ENCODE results near the gene LRRC34. TPM values are rescaled to one million over a fixed set of nuclear protein-coding genes. Genes with fewer than 3 reads are reported as not detected.

LRRC34 gene
- total RNA-seq, 1 experiment from 2014 or later = not detected

- DNase-seq = no peak
- CTCF ChIA-PET = no interaction called here
- TF ChIP-seq CTCF (IDR thresholded peaks at IDR 0.05; ENCODE audit: unreplicated experiment) = no peak
- H3K36me3 Mint-ChIP-seq (ENCODE audit: insufficient read depth, unreplicated experiment) = no peaks in the 10 kb centered on the region
- H3K4me3 Mint-ChIP-seq (ENCODE audit: low read depth, unreplicated experiment) = no peak overlapping the region
- no peak overlapping the region for H3K27ac Mint-ChIP-seq (ENCODE audit: unreplicated experiment)
- no TSS peak for BruUV-seq (replicated peaks)
- H3K9me3 Mint-ChIP-seq (ENCODE audit: low read depth, unreplicated experiment) = no peaks in the 10 kb centered on the region
- H3K4me1 Mint-ChIP-seq (ENCODE audit: low read depth, unreplicated experiment) = peaks cover 24% of the 10 kb centered on the region
- H3K27me3 Mint-ChIP-seq (ENCODE audit: unreplicated experiment) = peaks cover 14% of the 10 kb centered on the region
- intact Hi-C loops (cut with micrococcal nuclease; ENCODE audit: unreplicated experiment) = no loop called here
Measured at GRCh38 chr3:169750665-169751064, 62.0 kb downstream of the LRRC34 start.

- Mint-ChIP-seq H3K4me3 (ENCODE audit: low read depth, unreplicated experiment) (no peak overlapping the region), H3K27me3 (ENCODE audit: unreplicated experiment) (peaks cover 14% of the 10 kb centered on the region), H3K27ac (ENCODE audit: unreplicated experiment) (no peak overlapping the region), H3K4me1 (ENCODE audit: low read depth, unreplicated experiment) (peaks cover 12% of the 10 kb centered on the region), H3K9me3 (ENCODE audit: low read depth, unreplicated experiment) (no peaks in the 10 kb centered on the region), H3K36me3 (ENCODE audit: insufficient read depth, unreplicated experiment) (no peaks in the 10 kb centered on the region)
- no peak for TF ChIP-seq CTCF (IDR thresholded peaks at IDR 0.05; ENCODE audit: unreplicated experiment)
- no TSS peak for BruUV-seq (replicated peaks)
- intact Hi-C loops (cut with micrococcal nuclease; ENCODE audit: unreplicated experiment) = loop anchor here (10.0 kb wide), 3 partner anchors 474 to 1234 kb away; no protein-coding TSS in a partner anchor
- DNase-seq = no peak
- CTCF ChIA-PET = no interaction called here
Measured at GRCh38 chr3:169748670-169749069, 64.0 kb downstream of the LRRC34 start.

- Mint-ChIP-seq H3K4me1 (ENCODE audit: low read depth, unreplicated experiment) (peaks cover 12% of the 10 kb centered on the region), H3K4me3 (ENCODE audit: low read depth, unreplicated experiment) (no peak overlapping the region), H3K36me3 (ENCODE audit: insufficient read depth, unreplicated experiment) (no peaks in the 10 kb centered on the region), H3K9me3 (ENCODE audit: low read depth, unreplicated experiment) (no peaks in the 10 kb centered on the region), H3K27me3 (ENCODE audit: unreplicated experiment) (peaks cover 14% of the 10 kb centered on the region), H3K27ac (ENCODE audit: unreplicated experiment) (no peak overlapping the region)
- no peak for DNase-seq
- CTCF ChIA-PET = no interaction called here
- intact Hi-C loops (cut with micrococcal nuclease; ENCODE audit: unreplicated experiment) = loop anchor here (10.0 kb wide), 3 partner anchors 472 to 1232 kb away; no protein-coding TSS in a partner anchor
- BruUV-seq (replicated peaks) = no TSS peak
- TF ChIP-seq CTCF (IDR thresholded peaks at IDR 0.05; ENCODE audit: unreplicated experiment) = no peak
Measured at GRCh38 chr3:169746924-169747323, 65.8 kb downstream of the LRRC34 start.

- peak; percentile 42 for TF ChIP-seq CTCF (IDR thresholded peaks at IDR 0.05; ENCODE audit: unreplicated experiment)
- peaks cover 12% of the 10 kb centered on the region for H3K4me1 Mint-ChIP-seq (ENCODE audit: low read depth, unreplicated experiment)
- CTCF ChIA-PET = interaction anchor here (0.5 to 2.4 kb wide), 5 partner anchors 75 to 882 kb away, joined by 3 to 10 read pairs (median 7); no protein-coding TSS in a partner anchor
- no peaks in the 10 kb centered on the region for H3K9me3 Mint-ChIP-seq (ENCODE audit: low read depth, unreplicated experiment)
- BruUV-seq (replicated peaks) = no TSS peak
- no peaks in the 10 kb centered on the region for H3K36me3 Mint-ChIP-seq (ENCODE audit: insufficient read depth, unreplicated experiment)
- no peak overlapping the region for H3K4me3 Mint-ChIP-seq (ENCODE audit: low read depth, unreplicated experiment)
- intact Hi-C loops (cut with micrococcal nuclease; ENCODE audit: unreplicated experiment) = loop anchor here (1.0 to 10.0 kb wide), 11 partner anchors 76 to 1532 kb away; no protein-coding TSS in a partner anchor
- DNase-seq = no peak
- H3K27me3 Mint-ChIP-seq (ENCODE audit: unreplicated experiment) = peaks cover 14% of the 10 kb centered on the region
- no peak overlapping the region for H3K27ac Mint-ChIP-seq (ENCODE audit: unreplicated experiment)
Measured at GRCh38 chr3:169744366-169745054, 68.2 kb downstream of the LRRC34 start.

Other genes with a start within 250 kb of the LRRC34 start
- gene MECOM, start 149.2 kb downstream of the LRRC34 start, total RNA-seq (2022) = 137 and 139 TPM in 2 replicates
- gene TERC, start 47.8 kb downstream of the LRRC34 start, total RNA-seq (2022) = 4.7 and 11.0 TPM in 2 replicates
- 2.2 and 2.5 TPM in 2 replicates for gene ACTRT3, start 43.3 kb downstream of the LRRC34 start, total RNA-seq (2022)
- gene MYNN, start 39.5 kb downstream of the LRRC34 start, total RNA-seq (2022) = 19.9 and 22.9 TPM in 2 replicates
- gene LRRIQ4, start within 50 bp of the LRRC34 start, total RNA-seq (2022) = 0.27 TPM in 1 of 2 replicates, not detected in the other
- 2.8 and 3.3 TPM in 2 replicates for gene LRRC31, start 57.0 kb upstream of the LRRC34 start, total RNA-seq (2022)
- gene SAMD7, start 98.7 kb upstream of the LRRC34 start, total RNA-seq (2022) = not detected in 2 replicates
- gene SEC62, start 153.9 kb upstream of the LRRC34 start, total RNA-seq (2022) = 143 and 148 TPM in 2 replicates
- 48.6 and 53.8 TPM in 2 replicates for gene GPR160, start 225.1 kb upstream of the LRRC34 start, total RNA-seq (2022)

Measured in Calu3 (cell line).